Bronchial epithelial cell (primary cell): ENCODE measurements around the gene PREX1. TPM values are rescaled to one million over a fixed set of nuclear protein-coding genes. Genes with fewer than 3 reads are reported as not detected.

Experiments used
- DNase-seq: peaks from one replicate; pipeline ENCODE4 v3.0.0-alpha.2; 2010; ENCODE audit warnings: low read depth
- FAIRE-seq: peaks from 2 replicates; lab custom pipeline; 2011; peaks lifted over from hg19 to GRCh38; lab: Jason Lieb, UNC
- H3K27me3 ChIP-seq: 2 replicates; pipeline ENCODE4 v1.5.1; 2011; ENCODE audit warnings: low read length; ENCODE audit not compliant: control insufficient read depth, insufficient read depth
- H3K36me3 ChIP-seq: 2 replicates; pipeline ENCODE4 v1.5.1; 2011; ENCODE audit warnings: low read length; ENCODE audit not compliant: control insufficient read depth, insufficient read depth
- H3K4me3 ChIP-seq: 2 replicates; pipeline ENCODE4 v1.5.1; 2011; ENCODE audit warnings: mild to moderate bottlenecking, low read depth, low read length, control low read depth
- total RNA-seq: library from RNA; depleted of rRNA; stranded (reverse); fragments of >200 nt; gene quantifications from 2 replicates; pipeline ENCODE4 v1.2.1, GENCODE V29; 2014
- TF ChIP-seq, protein P1 (sequence below): IDR thresholded peaks from 2 replicates; pipeline ENCODE4 v1.5.1; 2011; ENCODE audit warnings: mild to moderate bottlenecking, moderate library complexity, low read length, control low read depth, inconsistent platforms; ENCODE audit not compliant: insufficient read depth, severe bottlenecking

The PREX1 gene
- total RNA-seq, 1 donor from 2014 or later: under 0.01 TPM

DNA sequence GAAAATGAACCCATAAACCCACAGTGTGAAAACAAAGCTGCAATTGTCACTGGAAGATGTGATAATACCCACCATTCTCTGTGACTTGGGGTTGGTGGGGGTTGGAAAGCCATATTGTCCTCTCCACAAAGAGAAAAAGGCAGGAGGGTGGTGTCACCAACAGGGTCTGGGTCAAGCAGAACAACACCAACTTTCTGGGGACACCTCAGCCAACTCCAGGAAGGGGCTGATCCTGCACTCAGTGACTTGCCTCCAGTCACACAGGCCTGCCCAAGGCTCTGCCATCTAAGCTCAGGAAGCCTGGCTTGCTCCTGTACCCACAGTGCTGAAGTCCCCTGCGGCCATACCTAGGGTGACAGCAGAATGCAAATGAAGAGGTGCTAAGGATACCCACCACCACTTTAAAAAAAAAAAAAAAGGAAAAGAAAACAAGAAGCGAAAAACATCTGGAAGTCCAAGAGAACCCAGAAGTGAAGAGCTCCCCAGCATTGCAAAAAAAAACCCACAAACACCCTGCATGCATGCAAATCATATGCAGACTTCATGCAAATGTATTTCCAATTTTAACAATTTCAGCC is 110.6 kb downstream of the PREX1 start:
- Histone ChIP-seq H3K36me3 (no peaks in the 10 kb centered on the region), H3K27me3 (no peaks in the 10 kb centered on the region), H3K4me3 (no peak overlapping the region)
- DNase-seq: no peak
- FAIRE-seq: no peak
- TF ChIP-seq, protein P1, sequence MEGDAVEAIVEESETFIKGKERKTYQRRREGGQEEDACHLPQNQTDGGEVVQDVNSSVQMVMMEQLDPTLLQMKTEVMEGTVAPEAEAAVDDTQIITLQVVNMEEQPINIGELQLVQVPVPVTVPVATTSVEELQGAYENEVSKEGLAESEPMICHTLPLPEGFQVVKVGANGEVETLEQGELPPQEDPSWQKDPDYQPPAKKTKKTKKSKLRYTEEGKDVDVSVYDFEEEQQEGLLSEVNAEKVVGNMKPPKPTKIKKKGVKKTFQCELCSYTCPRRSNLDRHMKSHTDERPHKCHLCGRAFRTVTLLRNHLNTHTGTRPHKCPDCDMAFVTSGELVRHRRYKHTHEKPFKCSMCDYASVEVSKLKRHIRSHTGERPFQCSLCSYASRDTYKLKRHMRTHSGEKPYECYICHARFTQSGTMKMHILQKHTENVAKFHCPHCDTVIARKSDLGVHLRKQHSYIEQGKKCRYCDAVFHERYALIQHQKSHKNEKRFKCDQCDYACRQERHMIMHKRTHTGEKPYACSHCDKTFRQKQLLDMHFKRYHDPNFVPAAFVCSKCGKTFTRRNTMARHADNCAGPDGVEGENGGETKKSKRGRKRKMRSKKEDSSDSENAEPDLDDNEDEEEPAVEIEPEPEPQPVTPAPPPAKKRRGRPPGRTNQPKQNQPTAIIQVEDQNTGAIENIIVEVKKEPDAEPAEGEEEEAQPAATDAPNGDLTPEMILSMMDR: no peak

- DNase-seq: no peak
- Histone ChIP-seq H3K27me3 (no peaks in the 10 kb centered on the region), H3K36me3 (no peaks in the 10 kb centered on the region), H3K4me3 (no peak overlapping the region)
- TF ChIP-seq, protein P1: no peak
- FAIRE-seq: no peak
Observed at GRCh38 chr20:48716541-48716940, 111.3 kb downstream of the PREX1 start.

DNA sequence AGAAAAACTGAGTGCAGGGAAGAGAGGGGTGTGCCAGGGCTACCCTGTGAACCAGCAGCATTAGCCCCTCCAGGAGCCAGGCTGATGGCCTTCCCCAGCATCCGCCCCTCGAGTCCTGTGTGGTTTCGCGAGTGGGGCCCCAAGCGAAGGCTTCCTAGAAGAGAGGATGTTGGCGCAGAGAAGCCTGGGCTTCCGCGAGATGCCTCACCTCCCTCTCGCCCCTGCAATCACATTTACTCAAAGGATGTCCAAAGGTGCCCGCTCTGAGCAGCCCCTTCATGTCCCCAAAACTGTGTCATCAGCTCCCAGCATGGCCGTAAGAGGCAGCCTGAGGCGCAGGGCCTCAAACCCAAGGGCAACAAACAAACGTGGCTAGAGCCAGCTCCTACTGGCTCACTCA is 111.7 kb downstream of the PREX1 start:
- DNase-seq: no peak
- H3K36me3 ChIP-seq: no peaks in the 10 kb centered on the region
- no peak overlapping the region for H3K4me3 ChIP-seq
- FAIRE-seq: no peak
- TF ChIP-seq, protein P1: no peak
- no peaks in the 10 kb centered on the region for H3K27me3 ChIP-seq

GRCh38 chr20:48714764-48715163 is 113.0 kb downstream of the PREX1 start:
- DNase-seq (no peak), FAIRE-seq (no peak)
- H3K27me3 ChIP-seq: no peaks in the 10 kb centered on the region
- H3K4me3 ChIP-seq: no peak overlapping the region
- TF ChIP-seq, protein P1: no peak
- H3K36me3 ChIP-seq: no peaks in the 10 kb centered on the region

DNA sequence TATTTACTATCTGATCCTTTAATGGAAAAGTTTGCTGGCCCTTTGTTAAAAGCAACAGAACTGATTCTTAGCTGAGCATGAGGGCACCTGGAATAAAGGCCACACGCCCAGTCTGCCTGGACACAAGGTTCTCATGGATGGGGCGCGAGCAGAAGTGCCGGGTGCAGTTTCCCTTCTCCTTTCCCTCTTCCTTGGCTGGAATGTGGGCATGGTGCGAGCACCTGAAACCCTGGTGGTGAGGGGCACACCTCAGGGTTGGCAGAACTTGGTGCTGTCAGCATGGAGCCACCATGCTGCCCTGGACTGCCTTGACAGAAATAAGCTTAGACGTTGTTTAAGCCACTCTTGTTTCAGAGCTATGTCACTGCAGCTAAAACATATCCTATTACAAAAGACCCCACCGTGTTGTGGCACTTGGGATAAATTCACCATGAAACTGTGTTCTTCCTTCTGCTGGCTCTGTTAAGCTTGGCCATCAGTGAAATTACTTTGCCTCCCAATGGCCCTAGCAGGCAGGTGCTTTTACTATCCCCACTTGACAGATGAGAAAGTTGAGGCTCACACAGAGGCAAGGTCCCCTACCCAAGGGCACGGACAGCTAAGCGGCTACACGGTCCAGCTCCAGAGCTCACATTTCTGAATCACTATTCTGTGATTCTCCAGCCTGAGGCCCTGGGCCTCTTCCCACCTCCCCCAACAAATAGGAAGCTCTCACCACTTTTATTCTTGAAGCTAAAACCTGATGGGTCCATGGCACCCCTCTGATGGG is 115.9 kb downstream of the PREX1 start:
- H3K4me3 ChIP-seq: no peak overlapping the region
- no peaks in the 10 kb centered on the region for H3K27me3 ChIP-seq
- TF ChIP-seq, protein P1: no peak
- H3K36me3 ChIP-seq: no peaks in the 10 kb centered on the region
- FAIRE-seq (no peak), DNase-seq (no peak)

- Histone ChIP-seq H3K4me3 (no peak overlapping the region), H3K36me3 (no peaks in the 10 kb centered on the region), H3K27me3 (no peaks in the 10 kb centered on the region)
- TF ChIP-seq, protein P1: no peak
- FAIRE-seq: no peak
- DNase-seq: no peak
Observed at GRCh38 chr20:48711044-48711428, 116.8 kb downstream of the PREX1 start.
